Mesothelial cell of epicardium (in vitro differentiated cells): ENCODE data around the gene EPX. TPM values are rescaled to one million over a fixed set of nuclear protein-coding genes. Genes with fewer than 3 reads are reported as not detected.

Experiments used
- DNase-seq, 2 experiments: peaks; one replicate each; pipeline ENCODE4 v3.0.0; 2021; ENCODE audit warnings: low spot score in 2 of 2; ENCODE audit not compliant: unreplicated experiment in 2 of 2
- H3K27ac Mint-ChIP-seq: 2 replicates; pipeline ENCODE4 v1.8.0; 2021; ENCODE audit warnings: mixed read lengths
- H3K27me3 Mint-ChIP-seq: 2 replicates; pipeline ENCODE4 v1.8.0; 2021; ENCODE audit warnings: low read depth, mixed read lengths
- H3K36me3 Mint-ChIP-seq: 2 replicates; pipeline ENCODE4 v1.8.0; 2021; ENCODE audit warnings: mixed read lengths
- H3K4me1 Mint-ChIP-seq: 2 replicates; pipeline ENCODE4 v1.8.0; 2021; ENCODE audit warnings: mixed read lengths
- H3K4me3 Mint-ChIP-seq: 2 replicates; pipeline ENCODE4 v1.8.0; 2021; ENCODE audit warnings: mild to moderate bottlenecking, moderate library complexity, mixed read lengths
- H3K9me3 Mint-ChIP-seq: 2 replicates; pipeline ENCODE4 v1.8.0; 2021; ENCODE audit warnings: mixed read lengths
- CTCF ChIP-seq: fragments of 200-600 bp; sonication (generic); IDR thresholded peaks from one replicate; pipeline ENCODE4 v1.5.0; 2021; ENCODE audit warnings: antibody characterized with exemption; ENCODE audit not compliant: unreplicated experiment
- total RNA-seq: library from RNA; stranded (reverse); gene quantifications from 3 replicates; pipeline ENCODE4 v1.2.1, GENCODE V29; 2021

EPX gene
- total RNA-seq, 1 donor from 2014 or later, result not detected

- H3K4me1 Mint-ChIP-seq, result peaks cover 3% of the 10 kb centered on the region
- H3K9me3 Mint-ChIP-seq, result no peaks in the 10 kb centered on the region
- peaks cover 82% of the 10 kb centered on the region for H3K27me3 Mint-ChIP-seq
- no peak for DNase-seq
- TF ChIP-seq CTCF, result no peak
- H3K27ac Mint-ChIP-seq, result no peak overlapping the region
- no peaks in the 10 kb centered on the region for H3K36me3 Mint-ChIP-seq
- H3K4me3 Mint-ChIP-seq, result no peak overlapping the region
Measured at GRCh38 chr17:58193641-58194255, 1.2 kb downstream of the EPX start.

GRCh38 chr17:58195518-58196123 is 3.1 kb downstream of the EPX start:
- Mint-ChIP-seq H3K4me3 (no peak overlapping the region), H3K36me3 (no peaks in the 10 kb centered on the region), H3K4me1 (peaks cover 3% of the 10 kb centered on the region), H3K9me3 (no peaks in the 10 kb centered on the region), H3K27me3 (peaks cover 85% of the 10 kb centered on the region), H3K27ac (no peak overlapping the region)
- no peak for DNase-seq
- TF ChIP-seq CTCF, result no peak

GRCh38 chr17:58196610-58197009 is 4.1 kb downstream of the EPX start:
- no peak for TF ChIP-seq CTCF
- Mint-ChIP-seq H3K4me3 (no peak overlapping the region), H3K9me3 (no peaks in the 10 kb centered on the region), H3K27me3 (peaks cover 77% of the 10 kb centered on the region), H3K4me1 (no peaks in the 10 kb centered on the region), H3K36me3 (no peaks in the 10 kb centered on the region), H3K27ac (no peak overlapping the region)
- DNase-seq, result no peak

- Mint-ChIP-seq H3K4me3 (no peak overlapping the region), H3K4me1 (no peaks in the 10 kb centered on the region), H3K36me3 (no peaks in the 10 kb centered on the region), H3K27ac (no peak overlapping the region), H3K27me3 (peaks cover 50% of the 10 kb centered on the region), H3K9me3 (no peaks in the 10 kb centered on the region)
- DNase-seq, result peak in 1 of 2 experiments; percentile 54
- TF ChIP-seq CTCF, result peak; percentile 58
Measured at GRCh38 chr17:58200024-58200633, 7.6 kb downstream of the EPX start.

- no peak overlapping the region for H3K4me3 Mint-ChIP-seq
- H3K27ac Mint-ChIP-seq, result no peak overlapping the region
- TF ChIP-seq CTCF, result no peak
- peaks cover 3% of the 10 kb centered on the region for H3K36me3 Mint-ChIP-seq
- H3K4me1 Mint-ChIP-seq, result no peaks in the 10 kb centered on the region
- DNase-seq, result no peak
- H3K27me3 Mint-ChIP-seq, result peaks cover 30% of the 10 kb centered on the region
- H3K9me3 Mint-ChIP-seq, result no peaks in the 10 kb centered on the region
Measured at GRCh38 chr17:58202859-58203258, 10.3 kb downstream of the EPX start.
